K562 (cell line): ENCODE data around the gene KCNK16. TPM values are rescaled to one million over a fixed set of nuclear protein-coding genes. Genes with fewer than 3 reads are reported as not detected.

Source experiments
- ATAC-seq: fragments of 200-7000 bp; cut with Tn5 transposase; 3 replicates; pipeline ENCODE4 v1.9.1; 2020; ENCODE audit warnings: moderate library complexity
- BruUV-seq: library from RNA; stranded (reverse); fragments of 400-500 nt; replicated peaks from 2 replicates; lab custom pipeline; 2021; lab: Mats Ljungman, UMichigan
- CTCF ChIA-PET: fragments of 300-600 bp; formaldehyde crosslinking; extraction: SDS; loops from one replicate; lab custom pipeline; 2021; ENCODE audit warnings: low intra/inter-chr PET ratio; lab: Yijun Ruan, JAX
- POLR2A ChIA-PET: fragments of 300-600, 350-650 bp; sonication (Branson Sonifier 250); formaldehyde crosslinking; extraction: SDS; loops from one replicate; lab custom pipeline; 2021; ENCODE audit warnings: antibody characterized with exemption, inconsistent platforms; lab: Yijun Ruan, JAX
- DNase-seq, 4 experiments: peaks; one replicate each; pipeline versions ENCODE4 v3.0.0 to v3.0.0-alpha.2; 2011 to 2018; ENCODE audit warnings: low spot score in 3 of 4, mixed read lengths in 3 of 4; ENCODE audit errors: extremely low read depth in 1 of 4
- FAIRE-seq: peaks from 2 replicates; lab custom pipeline; 2011; peaks lifted over from hg19 to GRCh38; lab: Jason Lieb, UNC
- H2AFZ ChIP-seq: 2 replicates; pipeline ENCODE4 v1.6.0; 2011; ENCODE audit warnings: low read depth, low read length, control low read depth, inconsistent platforms
- H3K27ac ChIP-seq: fragments of 200-600 bp; 3 replicates; pipeline ENCODE4 v1.8.0; 2011; ENCODE audit warnings: low read depth, mild to moderate bottlenecking, control low read depth, inconsistent platforms, low read length, moderate library complexity, mixed read lengths; ENCODE audit errors: extremely low read depth
- H3K27me3 ChIP-seq, 2 experiments: fragments of 300-600 bp in 1 of 2; 2 replicates in 1 of 2; 3 replicates in 1 of 2; pipeline versions ENCODE4 v1.6.0 to v1.8.0; 2011; ENCODE audit warnings: inconsistent platforms in 2 of 2, low read length in 2 of 2, mild to moderate bottlenecking in 1 of 2, mixed read lengths in 1 of 2, moderate library complexity in 1 of 2; ENCODE audit not compliant: control insufficient read depth in 2 of 2, insufficient read depth in 2 of 2
- H3K36me3 ChIP-seq: fragments of 300-600 bp; 3 replicates; pipeline ENCODE4 v1.8.0; 2011; ENCODE audit warnings: mild to moderate bottlenecking, low read length, inconsistent platforms; ENCODE audit not compliant: control insufficient read depth, insufficient read depth
- H3K4me1 ChIP-seq, 2 experiments: fragments of 200-600 bp in 1 of 2; replicated peaks in 1 of 2; 2 replicates in 1 of 2; 3 replicates in 1 of 2; pipeline versions ENCODE4 v1.5.1 to v1.8.0; 2011; ENCODE audit warnings: inconsistent platforms in 2 of 2, low read length in 2 of 2, mild to moderate bottlenecking in 1 of 2, mixed read lengths in 1 of 2, moderate library complexity in 1 of 2; ENCODE audit not compliant: control insufficient read depth in 2 of 2, insufficient read depth in 2 of 2
- H3K4me2 ChIP-seq: 2 replicates; pipeline ENCODE4 v1.6.1; 2011; ENCODE audit warnings: low read length, control low read depth, inconsistent platforms, mixed read lengths; ENCODE audit not compliant: insufficient read depth
- H3K4me3 ChIP-seq: fragments of 200-600 bp; sonication (generic), shearing (Covaris generic); 2 replicates; pipeline ENCODE4 v1.5.1; 2016; ENCODE audit warnings: control low read depth, inconsistent platforms
- H3K79me2 ChIP-seq: fragments of 200-600 bp; 3 replicates; pipeline ENCODE4 v1.8.0; 2011; ENCODE audit warnings: low read length, inconsistent platforms; ENCODE audit not compliant: control insufficient read depth, insufficient read depth
- H3K9ac ChIP-seq, 2 experiments: 2 replicates each; pipeline versions ENCODE4 v1.6.0 to v1.6.1; 2011; ENCODE audit warnings: low read depth in 2 of 2, low read length in 2 of 2, control low read depth in 1 of 2, inconsistent platforms in 1 of 2, mild to moderate bottlenecking in 1 of 2, mixed read lengths in 1 of 2; ENCODE audit not compliant: insufficient read depth in 1 of 2
- H3K9me1 ChIP-seq: one replicate; pipeline ENCODE4 v1.6.0; 2011; ENCODE audit warnings: inconsistent platforms, mild to moderate bottlenecking, low read length, moderate library complexity; ENCODE audit not compliant: control insufficient read depth, insufficient read depth
- H3K9me3 ChIP-seq: replicated peaks from 2 replicates; pipeline ENCODE4 v1.5.1; 2011; ENCODE audit warnings: low read depth, low read length, inconsistent platforms; ENCODE audit not compliant: control insufficient read depth, insufficient read depth
- H4K20me1 ChIP-seq: replicated peaks from 2 replicates; pipeline ENCODE4 v1.6.1; 2011; ENCODE audit warnings: low read length, inconsistent platforms, mixed read lengths; ENCODE audit not compliant: control insufficient read depth, insufficient read depth
- EGR1 ChIP-seq: fragments of 450-650 bp; conservative IDR thresholded peaks from 2 replicates; pipeline ENCODE4 v1.6.1; 2017; ENCODE audit warnings: mild to moderate bottlenecking
- FOXJ2 ChIP-seq: fragments of 200-800 bp; sonication (Bioruptor generic); IDR thresholded peaks from 2 replicates; pipeline ENCODE4 v1.6.1; 2016; ENCODE audit warnings: missing genetic modification characterization, missing compliant biosample characterization
- HCFC1 ChIP-seq: IDR thresholded peaks from 2 replicates; pipeline ENCODE4 v1.6.1; 2012; ENCODE audit warnings: low read depth, low read length, improper control_type of control experiment
- HMGN3 ChIP-seq: IDR thresholded peaks from 2 replicates; pipeline ENCODE4 v1.6.1; 2011; ENCODE audit warnings: borderline replicate concordance, low read depth, mild to moderate bottlenecking, mixed read lengths, low read length; ENCODE audit not compliant: insufficient read length; ENCODE audit errors: extremely low read depth
- NCOA2 ChIP-seq, 2 experiments: fragments of 450-650 bp; IDR thresholded peaks; 2 replicates each; pipeline ENCODE4 v1.6.1; 2018; ENCODE audit warnings: mild to moderate bottlenecking in 2 of 2, moderate library complexity in 1 of 2; ENCODE audit not compliant: partially characterized antibody in 2 of 2
- NCOA6 ChIP-seq: fragments of 450-650 bp; IDR thresholded peaks from 2 replicates; pipeline ENCODE4 v1.6.1; 2017; ENCODE audit warnings: mild to moderate bottlenecking
- NR2F6 ChIP-seq: fragments of 450-650 bp; formaldehyde crosslinking; IDR thresholded peaks from 2 replicates; pipeline ENCODE4 v1.4.0; 2020; ENCODE audit warnings: mild to moderate bottlenecking
- PCBP2 ChIP-seq: fragments of 200-400 bp; formaldehyde crosslinking; IDR thresholded peaks from 2 replicates; pipeline ENCODE4 v1.6.1; 2018; ENCODE audit warnings: low read length, low read depth, mild to moderate bottlenecking, moderate library complexity; ENCODE audit not compliant: poor library complexity, severe bottlenecking
- POLR2H ChIP-seq: IDR thresholded peaks from 2 replicates; pipeline ENCODE4 v1.6.1; 2016; ENCODE audit warnings: missing genetic modification characterization, low read depth, mild to moderate bottlenecking, control low read depth, missing compliant biosample characterization, moderate library complexity
- SRF ChIP-seq, 2 experiments: fragments of 250-450, 450-650 bp in 1 of 2; sonication (Bioruptor Pico) in 1 of 2; sonication (generic) in 1 of 2; formaldehyde crosslinking; IDR thresholded peaks; 2 replicates each; pipeline versions ENCODE4 v1.5.0 to v1.5.1; 2020 to 2022; ENCODE audit warnings: mild to moderate bottlenecking in 1 of 2, missing genetic modification reagents in 1 of 2
- SRSF9 ChIP-seq: fragments of 200-400 bp; formaldehyde crosslinking; IDR thresholded peaks from 2 replicates; pipeline ENCODE4 v1.6.1; 2017; ENCODE audit warnings: low read depth, low read length, borderline replicate concordance
- TCFL5 ChIP-seq: fragments of 250-450 bp; sonication (Bioruptor Pico); conservative IDR thresholded peaks from 2 replicates; pipeline ENCODE4 v1.6.1; 2021; ENCODE audit warnings: mild to moderate bottlenecking, moderate library complexity, matching md5 sums
- ZNF121 ChIP-seq: sonication (generic); formaldehyde crosslinking; conservative IDR thresholded peaks from 2 replicates; pipeline ENCODE4 v1.8.0; 2022; ENCODE audit warnings: missing genetic modification reagents
- ZNF644 ChIP-seq: fragments of 200-800 bp; sonication (Bioruptor generic); IDR thresholded peaks from 2 replicates; pipeline ENCODE4 v1.6.1; 2016; ENCODE audit warnings: low read depth, missing genetic modification characterization, missing compliant biosample characterization
- ZNF717 ChIP-seq: fragments of 250-450 bp; sonication (Bioruptor Pico); IDR thresholded peaks from 2 replicates; pipeline ENCODE4 v1.5.0; 2021
- WGBS: fragments of 100-300 bp; shearing (Covaris generic); methylation state at CpG from one replicate; pipeline ENCODE4 v1.1.6; 2016; ENCODE audit warnings: low coverage, mixed read lengths; ENCODE audit not compliant: insufficient coverage; ENCODE audit errors: missing lambda C conversion rate; 5-methylcytosine and 5-hydroxymethylcytosine counted together
- in situ Hi-C: fragments of 300-500 bp; cut with MboI; formaldehyde crosslinking; loops from 4 replicates; pipeline ENCODE4 v1.15.0; 2018; ENCODE audit warnings: inconsistent platforms, mixed read lengths
- intact Hi-C: fragments of 100-400 bp; cut with micrococcal nuclease; formaldehyde crosslinking; loops from 2 replicates; pipeline ENCODE4 v1.14.2; 2022
- polyA plus RNA-seq, 8 experiments: library from polyadenylated mRNA; depleted of rRNA in 4 of 8; stranded (reverse) in 5 of 8; unstranded in 3 of 8; fragments of >200 nt; fragmentation: Nextera tagmentation in 2 of 8; fragmentation: Illumina TruSeq in 1 of 8; extraction: Ambion mirVana in 2 of 8; extraction: Trizol in 1 of 8; gene quantifications; 2 replicates each; pipeline versions ENCODE4 v1.2.1 to v1.2.3, GENCODE V29; 2011 to 2014; ENCODE audit warnings: inconsistent platforms in 1 of 8, missing spikeins in 1 of 8
- total RNA-seq, 7 experiments: library from RNA; depleted of rRNA in 6 of 7; stranded (reverse); fragments of >200 nt in 6 of 7; fragmentation: Illumina TruSeq in 2 of 7; extraction: Trizol in 2 of 7; gene quantifications; 2 replicates each; pipeline versions ENCODE4 v1.2.1 to v1.2.3, GENCODE V29; 2011 to 2021; ENCODE audit warnings: low replicate concordance in 1 of 7
- TF ChIP-seq, protein P1 (sequence below): fragments of 450-650 bp; formaldehyde crosslinking; IDR thresholded peaks from 2 replicates; pipeline ENCODE4 v1.4.0; 2022; ENCODE audit warnings: missing genetic modification characterization
- TF ChIP-seq, protein P2 (sequence below): sonication (generic); formaldehyde crosslinking; IDR thresholded peaks from 2 replicates; pipeline ENCODE4 v1.8.0; 2022; ENCODE audit warnings: missing genetic modification reagents, mild to moderate bottlenecking, borderline replicate concordance
- TF ChIP-seq, protein P3 (sequence below), 2 experiments: fragments of 450-650 bp in 1 of 2; IDR thresholded peaks; 2 replicates each; pipeline ENCODE4 v1.6.1; 2011 to 2017; ENCODE audit warnings: low read depth in 2 of 2, antibody characterized with exemption in 1 of 2, borderline replicate concordance in 1 of 2, low read length in 1 of 2, mild to moderate bottlenecking in 1 of 2, mixed read lengths in 1 of 2; ENCODE audit not compliant: control insufficient read depth in 1 of 2

The KCNK16 gene
- total and polyA plus RNA-seq, 9 of the 15 experiments (the other 6 are each of a cell fraction or from before 2014, with no cell fraction given), result not detected

DNA sequence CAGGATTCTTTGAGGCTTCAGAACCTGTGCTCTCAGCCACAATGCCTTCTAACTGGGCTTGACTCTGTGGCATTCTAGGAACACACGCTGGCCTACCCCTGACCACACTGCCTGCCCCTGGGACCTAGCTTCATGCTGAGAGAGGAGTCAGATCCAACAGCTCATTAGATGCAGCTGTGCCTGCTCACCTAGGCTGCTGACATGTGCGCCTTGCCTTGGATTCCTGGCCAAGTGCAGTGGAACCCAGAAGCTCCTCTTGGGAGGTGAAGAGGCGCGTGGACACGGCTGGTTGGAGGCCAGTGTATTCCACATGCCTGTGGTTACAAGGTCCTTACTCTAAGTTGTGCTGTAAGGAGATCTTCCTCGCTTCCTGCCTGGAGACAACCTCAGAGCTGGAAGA is 24.7 kb upstream of the KCNK16 start:
- Histone ChIP-seq H3K4me2 (no peak overlapping the region), H3K9ac (no peak overlapping the region), H3K4me1 (no peaks in the 10 kb centered on the region), H3K9me3 (no peaks in the 10 kb centered on the region), H3K9me1 (no peaks in the 10 kb centered on the region), H2AFZ (no peak overlapping the region), H3K27me3 (peaks cover 20 to 30% of the 10 kb centered on the region in 2 experiments; a peak in 4 of 5 replicates), H3K79me2 (no peaks in the 10 kb centered on the region), H3K4me3 (no peak overlapping the region), H3K27ac (no peak overlapping the region), H3K36me3 (no peaks in the 10 kb centered on the region), H4K20me1 (peaks cover 6% of the 10 kb centered on the region; the same call in 1 of the 2 replicates)
- intact Hi-C loops, result loop anchor here (5.0 kb wide), 2 partner anchors 545 to 960 kb away; no protein-coding TSS in a partner anchor
- no TSS peak for BruUV-seq
- FAIRE-seq (no peak), DNase-seq (no peak), ATAC-seq (no peak; the same call in 2 of the 3 replicates)
- in situ Hi-C loops, result no loop called here
- 4% methylated on average over 6 of the region's 6 CpGs for WGBS
- ChIA-PET POLR2A (interaction anchor here (0.7 to 0.8 kb wide), 2 partner anchors 20 to 305 kb away, joined by 3 to 4 read pairs; no protein-coding TSS in a partner anchor), CTCF (interaction anchor here (1.1 kb wide), 1 partner anchor 546 kb away, joined by 5 read pairs; no protein-coding TSS in a partner anchor)
- TF ChIP-seq ZNF644 (tag), result no peak
- TF ChIP-seq POLR2H, result no peak
- no peak for TF ChIP-seq NR2F6 (CRISPR knock-in tag)
- no peak for TF ChIP-seq FOXJ2
- TF ChIP-seq EGR1, result no peak
- no peak for TF ChIP-seq SRF (CRISPR knock-in tag; IDR thresholded peaks at IDR 0.05)
- no peak for TF ChIP-seq ZNF121 (CRISPR knock-in tag)
- TF ChIP-seq, protein P1, sequence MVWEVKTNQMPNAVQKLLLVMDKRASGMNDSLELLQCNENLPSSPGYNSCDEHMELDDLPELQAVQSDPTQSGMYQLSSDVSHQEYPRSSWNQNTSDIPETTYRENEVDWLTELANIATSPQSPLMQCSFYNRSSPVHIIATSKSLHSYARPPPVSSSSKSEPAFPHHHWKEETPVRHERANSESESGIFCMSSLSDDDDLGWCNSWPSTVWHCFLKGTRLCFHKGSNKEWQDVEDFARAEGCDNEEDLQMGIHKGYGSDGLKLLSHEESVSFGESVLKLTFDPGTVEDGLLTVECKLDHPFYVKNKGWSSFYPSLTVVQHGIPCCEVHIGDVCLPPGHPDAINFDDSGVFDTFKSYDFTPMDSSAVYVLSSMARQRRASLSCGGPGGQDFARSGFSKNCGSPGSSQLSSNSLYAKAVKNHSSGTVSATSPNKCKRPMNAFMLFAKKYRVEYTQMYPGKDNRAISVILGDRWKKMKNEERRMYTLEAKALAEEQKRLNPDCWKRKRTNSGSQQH, result no peak
- no peak for TF ChIP-seq SRSF9
- TF ChIP-seq NCOA2 (IDR thresholded peaks at IDR 0.05; ENCODE audit: partially characterized antibody in 2 of 2), result no peak
- TF ChIP-seq, protein P2, sequence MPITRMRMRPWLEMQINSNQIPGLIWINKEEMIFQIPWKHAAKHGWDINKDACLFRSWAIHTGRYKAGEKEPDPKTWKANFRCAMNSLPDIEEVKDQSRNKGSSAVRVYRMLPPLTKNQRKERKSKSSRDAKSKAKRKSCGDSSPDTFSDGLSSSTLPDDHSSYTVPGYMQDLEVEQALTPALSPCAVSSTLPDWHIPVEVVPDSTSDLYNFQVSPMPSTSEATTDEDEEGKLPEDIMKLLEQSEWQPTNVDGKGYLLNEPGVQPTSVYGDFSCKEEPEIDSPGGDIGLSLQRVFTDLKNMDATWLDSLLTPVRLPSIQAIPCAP (CRISPR knock-in tag), result no peak
- TF ChIP-seq, protein P3, sequence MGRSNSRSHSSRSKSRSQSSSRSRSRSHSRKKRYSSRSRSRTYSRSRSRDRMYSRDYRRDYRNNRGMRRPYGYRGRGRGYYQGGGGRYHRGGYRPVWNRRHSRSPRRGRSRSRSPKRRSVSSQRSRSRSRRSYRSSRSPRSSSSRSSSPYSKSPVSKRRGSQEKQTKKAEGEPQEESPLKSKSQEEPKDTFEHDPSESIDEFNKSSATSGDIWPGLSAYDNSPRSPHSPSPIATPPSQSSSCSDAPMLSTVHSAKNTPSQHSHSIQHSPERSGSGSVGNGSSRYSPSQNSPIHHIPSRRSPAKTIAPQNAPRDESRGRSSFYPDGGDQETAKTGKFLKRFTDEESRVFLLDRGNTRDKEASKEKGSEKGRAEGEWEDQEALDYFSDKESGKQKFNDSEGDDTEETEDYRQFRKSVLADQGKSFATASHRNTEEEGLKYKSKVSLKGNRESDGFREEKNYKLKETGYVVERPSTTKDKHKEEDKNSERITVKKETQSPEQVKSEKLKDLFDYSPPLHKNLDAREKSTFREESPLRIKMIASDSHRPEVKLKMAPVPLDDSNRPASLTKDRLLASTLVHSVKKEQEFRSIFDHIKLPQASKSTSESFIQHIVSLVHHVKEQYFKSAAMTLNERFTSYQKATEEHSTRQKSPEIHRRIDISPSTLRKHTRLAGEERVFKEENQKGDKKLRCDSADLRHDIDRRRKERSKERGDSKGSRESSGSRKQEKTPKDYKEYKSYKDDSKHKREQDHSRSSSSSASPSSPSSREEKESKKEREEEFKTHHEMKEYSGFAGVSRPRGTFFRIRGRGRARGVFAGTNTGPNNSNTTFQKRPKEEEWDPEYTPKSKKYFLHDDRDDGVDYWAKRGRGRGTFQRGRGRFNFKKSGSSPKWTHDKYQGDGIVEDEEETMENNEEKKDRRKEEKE (IDR thresholded peaks at IDR 0.05; ENCODE audit: borderline replicate concordance in 1 of 2, control insufficient read depth in 1 of 2, low read depth in 2 of 2, low read length in 1 of 2), result no peak
- no peak for TF ChIP-seq PCBP2
- TF ChIP-seq TCFL5, result no peak
- TF ChIP-seq ZNF717 (CRISPR knock-in tag), result no peak
- no peak for TF ChIP-seq HCFC1
- no peak for TF ChIP-seq HMGN3
- no peak for TF ChIP-seq NCOA6
